ENCODE results near the gene UQCC5. TPM values are rescaled to one million over a fixed set of nuclear protein-coding genes. Genes with fewer than 3 reads are reported as not detected.

The UQCC5 gene
- total RNA-seq, 1 donor from 2014 or later, result 1.2 TPM

- no peak overlapping the region for H3K27ac ChIP-seq
- no peaks in the 10 kb centered on the region for H3K9me3 ChIP-seq
- intact Hi-C loops (cut with DNase I), result no loop called here
- peaks cover 17% of the 10 kb centered on the region for H3K4me1 ChIP-seq
- H3K27me3 ChIP-seq, result no peaks in the 10 kb centered on the region
- H3K36me3 ChIP-seq, result peaks cover 0 to 26% of the 10 kb centered on the region in 2 donors
- no peak for DNase-seq (ENCODE audit: extremely low spot score in 2 of 2)
- no peak overlapping the region for H3K4me3 ChIP-seq
- TF ChIP-seq POLR2A (IDR thresholded peaks at IDR 0.05) (no peak), CTCF (IDR thresholded peaks at IDR 0.05) (no peak), POLR2AphosphoS5 (IDR thresholded peaks at IDR 0.05; ENCODE audit: insufficient read depth in 1 of 2, low read depth in 1 of 2) (no peak)
Observed at GRCh38 chr3:52544937-52545336, 8.5 kb downstream of the UQCC5 start.

GRCh38 chr3:52546111-52546901 is 9.9 kb downstream of the UQCC5 start:
- H3K4me1 ChIP-seq, result peaks cover 3% of the 10 kb centered on the region
- peaks cover 0 to 39% of the 10 kb centered on the region in 2 donors for H3K36me3 ChIP-seq
- no peak overlapping the region for H3K4me3 ChIP-seq
- no peaks in the 10 kb centered on the region for H3K27me3 ChIP-seq
- no peak overlapping the region for H3K27ac ChIP-seq
- H3K9me3 ChIP-seq, result no peaks in the 10 kb centered on the region
- intact Hi-C loops (cut with DNase I), result no loop called here
- no peak for DNase-seq (ENCODE audit: extremely low spot score in 2 of 2)
- TF ChIP-seq POLR2A (IDR thresholded peaks at IDR 0.05) (no peak), CTCF (IDR thresholded peaks at IDR 0.05) (no peak), POLR2AphosphoS5 (IDR thresholded peaks at IDR 0.05; ENCODE audit: insufficient read depth in 1 of 2, low read depth in 1 of 2) (no peak)

GRCh38 chr3:52547143-52547542 is 10.7 kb downstream of the UQCC5 start:
- H3K4me1 ChIP-seq, result no peaks in the 10 kb centered on the region
- H3K36me3 ChIP-seq, result peaks cover 0 to 39% of the 10 kb centered on the region in 2 donors
- DNase-seq (ENCODE audit: extremely low spot score in 2 of 2), result no peak
- H3K27ac ChIP-seq, result no peak overlapping the region
- no peaks in the 10 kb centered on the region for H3K27me3 ChIP-seq
- TF ChIP-seq POLR2AphosphoS5 (IDR thresholded peaks at IDR 0.05; ENCODE audit: insufficient read depth in 1 of 2, low read depth in 1 of 2), result no peak
- no peak for TF ChIP-seq POLR2A (IDR thresholded peaks at IDR 0.05)
- no peak for TF ChIP-seq CTCF (IDR thresholded peaks at IDR 0.05)
- no peaks in the 10 kb centered on the region for H3K9me3 ChIP-seq
- H3K4me3 ChIP-seq, result no peak overlapping the region
- intact Hi-C loops (cut with DNase I), result no loop called here

GRCh38 chr3:52551118-52551517 is 14.7 kb downstream of the UQCC5 start:
- H3K27me3 ChIP-seq, result no peaks in the 10 kb centered on the region
- H3K4me1 ChIP-seq, result no peaks in the 10 kb centered on the region
- H3K36me3 ChIP-seq, result peaks cover 0 to 59% of the 10 kb centered on the region in 2 donors
- DNase-seq (ENCODE audit: extremely low spot score in 2 of 2), result no peak
- TF ChIP-seq CTCF (IDR thresholded peaks at IDR 0.05), result no peak
- no peak for TF ChIP-seq POLR2AphosphoS5 (IDR thresholded peaks at IDR 0.05; ENCODE audit: insufficient read depth in 1 of 2, low read depth in 1 of 2)
- TF ChIP-seq POLR2A (IDR thresholded peaks at IDR 0.05), result no peak
- H3K4me3 ChIP-seq, result no peak overlapping the region
- H3K27ac ChIP-seq, result no peak overlapping the region
- intact Hi-C loops (cut with DNase I), result no loop called here
- no peaks in the 10 kb centered on the region for H3K9me3 ChIP-seq

- H3K36me3 ChIP-seq, result peaks cover 0 to 57% of the 10 kb centered on the region in 2 donors
- intact Hi-C loops (cut with DNase I), result no loop called here
Observed at GRCh38 chr3:52552089-52552488, 15.7 kb downstream of the UQCC5 start.

More at GRCh38 chr3:52552089-52552488, 15.7 kb downstream of the UQCC5 start:
- Histone ChIP-seq H3K4me3 (no peak overlapping the region), H3K27me3 (no peaks in the 10 kb centered on the region), H3K9me3 (no peaks in the 10 kb centered on the region), H3K4me1 (no peaks in the 10 kb centered on the region), H3K27ac (no peak overlapping the region)
- no peak for DNase-seq (ENCODE audit: extremely low spot score in 2 of 2)
- TF ChIP-seq CTCF (IDR thresholded peaks at IDR 0.05) (no peak), POLR2AphosphoS5 (IDR thresholded peaks at IDR 0.05; ENCODE audit: insufficient read depth in 1 of 2, low read depth in 1 of 2) (no peak), POLR2A (IDR thresholded peaks at IDR 0.05) (no peak)
